Rectal smooth muscle tissue (tissue), 1 donor: ENCODE data around the gene NPC1L1.
"Not testable (repeated sequence)": the region's sequence is repeated elsewhere in the genome, so short reads cannot be mapped to it uniquely, and the experiment has no call there.

Experiments used
- H3K27ac ChIP-seq: one replicate; pipeline ENCODE4 v1.7.0; 2013; ENCODE audit warnings: low read depth, low read length, inconsistent platforms
- H3K27me3 ChIP-seq: one replicate; pipeline ENCODE4 v1.7.0; 2013; ENCODE audit warnings: low read length; ENCODE audit not compliant: control insufficient read depth, insufficient read depth
- H3K36me3 ChIP-seq: one replicate; pipeline ENCODE4 v1.7.0; 2013; ENCODE audit warnings: low read length; ENCODE audit not compliant: control insufficient read depth, insufficient read depth
- H3K4me1 ChIP-seq: one replicate; pipeline ENCODE4 v1.7.0; 2013; ENCODE audit warnings: low read length; ENCODE audit not compliant: control insufficient read depth, insufficient read depth
- H3K4me3 ChIP-seq: one replicate; pipeline ENCODE4 v1.7.0; 2013; ENCODE audit warnings: low read length
- H3K9ac ChIP-seq: one replicate; pipeline ENCODE4 v1.7.0; 2013; ENCODE audit warnings: low read length

Gene NPC1L1

DNA sequence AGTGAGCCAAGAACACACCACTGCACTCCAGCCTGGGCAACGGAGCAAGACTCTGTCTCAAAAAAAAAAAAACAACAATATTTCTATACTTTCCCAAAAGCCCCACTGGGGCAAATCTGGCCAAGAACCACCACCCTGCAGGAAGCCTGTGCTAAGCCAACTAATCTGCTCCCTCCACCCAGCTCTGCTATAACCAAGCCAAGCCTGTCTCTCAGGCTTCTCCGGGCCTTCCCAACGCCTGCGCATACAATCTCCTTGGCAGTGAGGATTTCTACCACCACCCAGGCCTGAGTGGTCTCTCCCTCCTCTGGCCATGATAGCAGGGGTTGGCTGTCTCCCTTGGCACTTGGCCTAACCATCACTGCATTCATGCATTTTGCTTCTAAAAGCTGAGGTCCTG, 18.4 kb upstream of the NPC1L1 start:
- H3K4me3 ChIP-seq, result no peak overlapping the region
- no peak overlapping the region for H3K9ac ChIP-seq
- no peaks in the 10 kb centered on the region for H3K4me1 ChIP-seq
- peaks cover 4% of the 10 kb centered on the region for H3K36me3 ChIP-seq
- no peak overlapping the region for H3K27ac ChIP-seq
- no peaks in the 10 kb centered on the region for H3K27me3 ChIP-seq

DNA sequence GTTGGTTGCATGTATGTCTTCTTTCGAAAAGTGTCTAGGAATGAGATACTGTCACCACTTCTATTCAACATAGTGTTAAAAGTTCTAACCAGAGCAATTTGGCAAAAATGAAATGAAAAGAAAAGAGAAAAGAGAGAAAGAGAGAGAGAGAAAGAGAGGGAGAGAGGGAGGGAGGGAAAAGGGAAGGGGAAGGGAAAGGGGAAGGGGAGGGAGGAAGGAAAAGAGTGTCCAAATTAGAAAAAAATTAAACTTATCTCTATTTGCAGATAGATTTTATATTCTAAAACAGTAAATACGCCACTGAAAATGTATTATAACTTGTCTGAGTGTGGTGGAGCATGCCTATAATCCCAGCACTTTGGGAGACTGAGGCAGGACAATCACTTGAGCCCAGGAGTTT, 16.4 kb upstream of the NPC1L1 start:
- Histone ChIP-seq H3K4me3 (no peak overlapping the region), H3K9ac (no peak overlapping the region), H3K27me3 (no peaks in the 10 kb centered on the region), H3K36me3 (no peaks in the 10 kb centered on the region), H3K27ac (no peak overlapping the region), H3K4me1 (no peaks in the 10 kb centered on the region)

DNA sequence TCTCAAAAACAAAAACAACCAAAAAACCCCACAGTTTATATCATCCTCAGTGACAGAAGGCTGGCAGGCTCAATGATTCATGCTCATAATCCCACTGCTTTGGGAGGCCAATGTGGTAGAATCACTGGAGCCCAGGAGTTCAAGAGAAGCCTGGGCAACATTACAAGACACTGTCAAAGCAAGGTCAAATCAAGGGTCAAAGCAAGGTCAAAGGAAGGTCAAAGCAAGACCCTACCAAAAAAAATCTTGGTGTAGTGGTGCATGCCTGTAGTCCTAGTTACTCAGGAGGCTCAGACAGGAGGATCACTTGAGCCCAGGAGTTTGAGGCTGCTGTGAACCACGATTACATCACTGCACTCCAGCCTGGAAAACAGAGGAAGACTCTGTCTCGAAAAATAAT, 14.2 kb upstream of the NPC1L1 start:
- H3K4me3 ChIP-seq, result no peak overlapping the region
- no peaks in the 10 kb centered on the region for H3K27me3 ChIP-seq
- H3K27ac ChIP-seq, result no peak overlapping the region
- H3K4me1 ChIP-seq, result no peaks in the 10 kb centered on the region
- H3K36me3 ChIP-seq, result no peaks in the 10 kb centered on the region
- no peak overlapping the region for H3K9ac ChIP-seq

DNA sequence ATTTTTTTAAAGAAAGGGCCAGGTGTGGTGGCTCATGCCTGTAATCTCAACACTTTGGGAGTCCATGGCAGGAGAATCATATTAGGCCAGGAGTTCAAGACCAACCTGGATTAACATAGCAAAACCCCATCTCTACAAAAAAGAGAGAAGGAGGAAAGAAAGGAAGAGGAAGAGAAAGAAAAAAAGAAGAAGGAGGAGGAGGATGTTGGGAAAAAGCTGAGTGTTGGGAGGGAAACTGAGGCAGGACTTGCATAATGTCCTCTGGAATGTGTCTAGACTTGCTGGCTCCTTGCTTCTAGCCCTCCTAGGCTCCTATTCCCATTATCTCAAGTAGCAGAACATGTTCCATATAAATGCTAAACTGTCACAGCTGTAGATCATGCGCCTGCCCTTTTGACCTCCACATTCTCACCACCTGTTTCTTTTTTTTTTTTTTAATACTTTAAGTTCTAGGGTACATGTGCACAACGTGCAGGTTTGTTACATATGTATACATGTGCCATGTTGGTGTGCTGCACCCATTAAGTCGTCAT, 11.4 kb upstream of the NPC1L1 start:
- H3K36me3 ChIP-seq, H3K4me1 ChIP-seq, H3K9ac ChIP-seq, H3K27ac ChIP-seq, H3K4me3 ChIP-seq, H3K27me3 ChIP-seq: not testable (repeated sequence)

DNA sequence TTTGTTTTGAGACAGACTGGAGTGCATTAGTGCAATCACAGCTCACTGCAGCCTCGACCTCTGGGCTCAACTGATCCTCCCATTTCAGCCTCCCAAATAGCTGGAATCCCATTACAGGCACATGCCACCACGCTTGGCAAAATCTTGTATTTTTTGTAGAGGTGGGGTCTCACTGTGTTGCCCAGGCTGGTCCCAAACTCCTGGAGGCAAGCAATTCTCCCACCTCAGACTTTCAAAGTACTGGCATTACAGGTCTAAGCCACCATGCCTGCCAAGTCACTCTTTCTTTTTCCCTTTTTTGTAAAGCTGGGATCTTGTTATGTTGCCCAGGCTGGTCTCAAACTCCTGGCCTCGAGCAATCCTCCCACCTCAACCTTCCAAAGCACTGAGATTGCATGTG, 8.3 kb upstream of the NPC1L1 start:
- no peak overlapping the region for H3K4me3 ChIP-seq
- no peaks in the 10 kb centered on the region for H3K4me1 ChIP-seq
- H3K27me3 ChIP-seq, result no peaks in the 10 kb centered on the region
- H3K36me3 ChIP-seq, result no peaks in the 10 kb centered on the region
- H3K9ac ChIP-seq, result no peak overlapping the region
- no peak overlapping the region for H3K27ac ChIP-seq

DNA sequence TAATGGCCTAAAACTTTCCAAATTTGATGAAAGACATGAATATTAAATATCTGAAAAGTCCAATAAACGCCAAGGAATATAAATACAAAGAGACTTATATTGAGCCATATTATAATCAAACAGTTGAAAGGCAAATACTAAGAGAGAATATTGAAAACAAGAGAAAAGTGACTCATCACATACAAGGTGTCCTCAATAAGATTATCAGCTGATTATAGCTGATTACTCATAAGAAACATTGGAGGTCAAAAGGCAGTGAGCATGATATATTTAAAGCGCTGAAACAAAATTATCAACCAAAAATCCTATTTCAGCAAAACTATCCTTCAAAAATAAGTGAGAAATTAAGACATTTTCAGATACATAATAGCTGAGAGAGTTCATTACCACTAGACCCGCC, 7.8 kb upstream of the NPC1L1 start:
- Histone ChIP-seq H3K4me1 (no peaks in the 10 kb centered on the region), H3K27ac (no peak overlapping the region), H3K9ac (no peak overlapping the region), H3K36me3 (no peaks in the 10 kb centered on the region), H3K4me3 (no peak overlapping the region), H3K27me3 (no peaks in the 10 kb centered on the region)

DNA sequence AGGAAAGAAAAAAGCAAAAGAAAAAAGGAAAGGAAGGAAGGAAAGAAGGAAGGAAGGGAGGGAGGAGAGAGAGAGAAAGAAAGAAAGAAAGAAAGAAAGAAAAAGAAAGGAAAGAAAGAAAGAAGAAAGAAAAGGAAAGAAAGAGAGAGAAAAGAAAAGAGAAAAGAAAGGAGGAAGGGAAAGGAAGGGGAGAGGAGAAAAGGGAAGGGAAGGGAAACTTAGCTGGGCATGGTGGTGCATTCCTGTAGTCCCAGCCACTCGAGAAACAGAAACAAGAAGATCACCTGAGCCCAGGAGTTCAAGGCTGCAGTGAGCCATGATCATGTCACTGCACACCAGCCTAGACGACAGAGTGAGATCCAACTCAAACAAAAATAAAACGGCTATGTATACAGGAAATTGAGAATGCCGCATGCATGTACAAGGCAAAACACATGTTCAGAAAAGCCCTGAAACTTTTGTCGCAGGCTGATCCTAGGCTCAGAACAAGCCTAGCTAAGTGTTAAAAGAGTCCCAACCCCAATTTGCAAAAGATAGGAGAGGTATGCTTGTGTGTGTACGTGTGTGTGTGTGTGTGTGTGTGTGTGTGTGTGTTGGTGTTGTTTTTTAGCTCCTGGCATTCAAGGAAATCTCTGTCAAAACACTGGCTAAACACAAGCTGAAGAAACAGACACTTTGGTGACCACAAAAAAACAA, 6.6 kb upstream of the NPC1L1 start:
- no peaks in the 10 kb centered on the region for H3K4me1 ChIP-seq
- no peak overlapping the region for H3K4me3 ChIP-seq
- no peak overlapping the region for H3K27ac ChIP-seq
- H3K9ac ChIP-seq, result no peak overlapping the region
- no peaks in the 10 kb centered on the region for H3K36me3 ChIP-seq
- H3K27me3 ChIP-seq, result no peaks in the 10 kb centered on the region

DNA sequence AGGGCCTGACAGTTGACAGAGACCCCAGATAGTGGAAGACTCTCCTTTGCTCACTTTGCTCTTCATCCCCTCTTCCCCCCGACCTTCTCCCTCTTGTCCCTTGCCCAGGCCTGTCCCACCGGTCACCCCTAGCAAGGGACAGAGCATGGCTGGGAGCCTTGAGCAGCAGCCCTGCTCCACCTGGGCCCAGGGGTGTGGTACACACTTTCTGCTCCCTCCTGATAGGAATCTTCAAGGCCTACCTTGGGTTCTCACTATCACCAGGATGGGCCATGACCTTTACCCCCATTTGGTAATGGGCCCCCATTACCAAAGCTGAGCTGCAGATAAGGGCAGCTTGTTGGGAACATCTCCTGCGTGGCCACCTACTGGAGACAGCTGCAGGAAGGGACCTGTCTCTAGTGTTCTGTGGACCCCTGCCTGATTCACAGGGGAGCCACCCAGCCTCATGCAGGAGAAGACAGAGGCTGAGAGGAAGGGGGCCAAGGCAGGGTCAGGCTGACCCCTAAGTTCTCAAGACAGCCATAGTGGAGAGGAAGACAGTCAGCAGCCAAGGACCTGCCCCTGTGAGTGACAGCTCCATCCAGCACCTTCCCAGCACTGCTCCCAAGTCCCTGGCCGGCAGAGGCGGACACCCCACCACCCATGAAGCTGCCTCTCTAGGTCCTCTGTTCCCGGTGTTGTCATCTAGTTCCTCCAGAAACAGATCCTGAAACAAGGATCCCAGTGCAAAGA, 913 bp upstream of the NPC1L1 start:
- no peaks in the 10 kb centered on the region for H3K4me1 ChIP-seq
- no peaks in the 10 kb centered on the region for H3K36me3 ChIP-seq
- no peak overlapping the region for H3K4me3 ChIP-seq
- H3K27me3 ChIP-seq, result no peaks in the 10 kb centered on the region
- H3K9ac ChIP-seq, result no peak overlapping the region
- H3K27ac ChIP-seq, result no peak overlapping the region

DNA sequence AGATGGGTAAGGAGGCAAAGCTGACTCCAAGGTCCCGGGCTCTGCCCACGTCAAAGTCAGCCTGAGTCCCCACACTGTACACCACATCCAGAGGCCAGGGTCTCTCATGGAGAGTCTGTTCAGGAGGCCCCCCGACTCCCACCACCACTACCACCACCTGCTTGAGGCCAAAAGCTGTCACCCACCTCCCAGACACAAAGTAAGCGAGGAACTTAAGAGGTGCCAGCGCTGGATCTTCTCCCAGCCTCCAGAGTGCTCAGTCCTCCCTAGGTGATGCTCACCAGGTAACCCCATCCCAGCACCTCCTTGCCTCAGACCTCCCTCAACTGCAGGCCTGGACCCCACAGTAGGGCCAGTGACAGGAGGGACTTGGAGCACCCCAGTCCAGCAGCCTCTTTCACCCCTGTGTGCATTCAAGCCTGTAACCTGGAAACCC, 520 bp downstream of the NPC1L1 start:
- no peaks in the 10 kb centered on the region for H3K27me3 ChIP-seq
- H3K27ac ChIP-seq, result no peak overlapping the region
- no peak overlapping the region for H3K4me3 ChIP-seq
- H3K36me3 ChIP-seq, result no peaks in the 10 kb centered on the region
- H3K9ac ChIP-seq, result no peak overlapping the region
- H3K4me1 ChIP-seq, result no peaks in the 10 kb centered on the region

DNA sequence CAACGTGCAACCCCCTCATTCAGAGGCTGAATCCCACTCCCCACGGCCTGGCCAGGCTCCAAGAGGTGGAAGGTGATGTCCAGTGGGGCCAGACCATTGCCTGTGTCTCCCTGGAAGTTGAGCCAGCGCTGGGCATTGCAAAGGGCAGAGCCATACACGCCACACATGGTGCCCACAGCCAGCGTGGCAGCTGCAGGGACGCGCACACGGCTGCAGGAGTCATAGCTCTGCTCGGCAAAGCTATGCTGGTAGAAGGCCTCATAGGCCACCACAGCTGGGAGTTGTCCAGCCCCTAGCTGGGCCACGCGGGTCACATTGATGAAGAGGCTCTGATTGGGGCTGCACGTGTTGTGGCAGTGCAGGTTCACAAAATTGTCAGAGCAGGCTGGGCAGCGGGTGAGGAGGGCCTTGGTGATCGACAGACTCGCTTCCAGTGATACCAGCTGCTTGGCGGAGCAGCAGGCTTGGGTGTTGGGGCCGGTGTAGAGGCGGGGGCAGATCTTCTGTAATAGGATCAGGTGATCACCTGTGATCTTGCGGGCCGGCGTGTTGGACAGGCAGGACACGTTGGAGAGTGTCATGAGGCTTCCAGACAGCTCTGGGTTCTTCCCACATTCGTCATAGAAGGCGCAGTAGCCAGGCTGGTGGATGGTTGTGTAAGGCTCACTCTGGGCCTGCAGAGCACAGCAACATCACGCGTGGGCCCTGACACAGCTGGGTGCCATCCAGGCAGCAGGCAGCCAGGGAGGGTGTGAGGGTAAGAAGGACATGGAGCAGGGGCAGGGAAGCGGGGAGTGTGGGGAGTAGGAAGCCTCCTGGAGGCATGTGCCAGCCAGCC, 1.2 kb downstream of the NPC1L1 start:
- Histone ChIP-seq H3K4me1 (no peaks in the 10 kb centered on the region), H3K36me3 (no peaks in the 10 kb centered on the region), H3K27ac (no peak overlapping the region), H3K4me3 (no peak overlapping the region), H3K9ac (no peak overlapping the region), H3K27me3 (no peaks in the 10 kb centered on the region)

DNA sequence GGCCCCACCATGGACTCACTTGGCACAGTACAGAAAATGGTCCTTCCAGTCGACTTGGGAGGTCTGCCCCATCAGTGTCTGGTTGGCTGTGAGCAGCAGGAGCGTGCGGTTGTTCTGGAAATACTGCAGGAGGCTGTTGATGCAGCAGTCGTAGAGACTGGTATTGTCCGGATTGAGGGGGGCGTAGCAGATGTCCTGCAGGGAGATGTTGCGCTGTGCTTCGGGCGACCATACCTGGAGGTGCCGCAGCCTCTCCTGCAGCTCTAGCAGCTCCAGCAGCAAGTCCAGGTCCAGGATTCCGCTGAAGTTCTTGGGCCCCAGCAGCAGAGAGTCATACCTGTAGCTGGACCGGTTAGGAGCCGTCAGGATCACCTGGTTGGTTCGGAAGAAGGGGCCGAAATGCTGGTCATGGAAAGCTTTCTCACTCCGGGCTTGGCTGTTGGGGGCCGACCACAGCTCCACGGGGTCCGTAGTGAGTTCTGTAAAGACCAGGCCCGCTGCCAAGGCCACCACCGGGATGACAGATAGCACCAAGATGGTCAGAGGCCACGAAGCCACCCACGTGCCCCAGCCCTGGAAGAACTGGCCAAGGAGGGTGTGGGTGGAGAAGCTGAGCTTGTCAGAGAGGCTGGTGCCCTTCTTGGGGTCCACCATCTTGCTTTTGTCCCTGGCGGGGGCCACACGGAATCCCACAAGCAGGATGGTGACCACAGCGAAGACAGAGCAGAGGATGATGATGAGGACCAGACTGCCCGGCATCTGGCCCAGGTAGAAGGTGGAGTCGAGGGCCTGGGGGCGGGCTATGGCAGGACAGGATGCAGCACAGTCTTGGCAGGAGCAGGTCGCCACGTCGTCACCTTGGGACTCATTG, 2.1 kb downstream of the NPC1L1 start:
- H3K4me3 ChIP-seq, result no peak overlapping the region
- no peak overlapping the region for H3K9ac ChIP-seq
- H3K27me3 ChIP-seq, result no peaks in the 10 kb centered on the region
- no peaks in the 10 kb centered on the region for H3K4me1 ChIP-seq
- no peaks in the 10 kb centered on the region for H3K36me3 ChIP-seq
- H3K27ac ChIP-seq, result no peak overlapping the region
